Smooth muscle cell (in vitro differentiated cells): Measurements from ENCODE around the gene GPR176. TPM values are rescaled to one million over a fixed set of nuclear protein-coding genes. Genes with fewer than 3 reads are reported as not detected.

Source experiments
- DNase-seq: peaks from one replicate; lab custom pipeline; 2025; ENCODE audit not compliant: unreplicated experiment; lab: John Stamatoyannopoulos, UW
- H2AFZ ChIP-seq: fragments of 200-600 bp; sonication (generic); 2 replicates; pipeline ENCODE4 v1.6.0; 2016; ENCODE audit warnings: antibody characterized with exemption, low read depth, mild to moderate bottlenecking
- H3F3A ChIP-seq: fragments of 200-600 bp; sonication (generic); 2 replicates; pipeline ENCODE4 v1.6.0; 2017; ENCODE audit warnings: antibody characterized with exemption, low read depth
- H3K27ac ChIP-seq: fragments of 200-600 bp; sonication (generic); 2 replicates; pipeline ENCODE4 v1.5.1; 2016; ENCODE audit warnings: low read depth, mild to moderate bottlenecking
- H3K27me3 ChIP-seq: fragments of 200-600 bp; sonication (generic); 2 replicates; pipeline ENCODE4 v1.6.1; 2016; ENCODE audit warnings: low read depth, mild to moderate bottlenecking
- H3K36me3 ChIP-seq: fragments of 200-600 bp; sonication (generic); 2 replicates; pipeline ENCODE4 v1.5.1; 2016; ENCODE audit warnings: low read depth
- H3K4me1 ChIP-seq: fragments of 200-600 bp; sonication (generic); 2 replicates; pipeline ENCODE4 v1.5.1; 2016; ENCODE audit warnings: low read depth
- H3K4me2 ChIP-seq: fragments of 200-600 bp; sonication (generic); 2 replicates; pipeline ENCODE4 v1.6.0; 2016; ENCODE audit warnings: mild to moderate bottlenecking
- H3K4me3 ChIP-seq: fragments of 200-600 bp; sonication (generic); 2 replicates; pipeline ENCODE4 v1.5.1; 2016; ENCODE audit warnings: mild to moderate bottlenecking
- H3K79me2 ChIP-seq: fragments of 200-600 bp; sonication (generic); 2 replicates; pipeline ENCODE4 v1.6.0; 2016; ENCODE audit warnings: low read depth, mild to moderate bottlenecking
- H3K9ac ChIP-seq: fragments of 200-600 bp; sonication (generic); 2 replicates; pipeline ENCODE4 v1.6.0; 2016; ENCODE audit warnings: low read depth
- H3K9me3 ChIP-seq: fragments of 200-600 bp; sonication (generic); replicated peaks from 2 replicates; pipeline ENCODE4 v1.5.1; 2016; ENCODE audit warnings: low read depth
- H4K20me1 ChIP-seq: fragments of 200-600 bp; sonication (generic); 2 replicates; pipeline ENCODE4 v1.6.0; 2016; ENCODE audit warnings: low read depth
- WGBS: methylation state at CpG from one replicate; pipeline ENCODE4 v1.1.7; 2016; ENCODE audit warnings: low lambda C conversion rate; 5-methylcytosine and 5-hydroxymethylcytosine counted together
- polyA plus RNA-seq: library from polyadenylated mRNA; unstranded; fragments of >200 nt; fragmentation: Nextera tagmentation; extraction: Ambion mirVana; gene quantifications from 2 replicates; pipeline ENCODE4 v1.2.1, GENCODE V29; 2016
- total RNA-seq: library from RNA; depleted of rRNA; stranded (reverse); fragments of >200 nt; gene quantifications from 2 replicates; pipeline ENCODE4 v1.2.3, GENCODE V29; 2014
- TF ChIP-seq, protein P1 (sequence below): fragments of 200-600 bp; sonication (generic); IDR thresholded peaks from 2 replicates; pipeline ENCODE4 v1.5.1; 2017; ENCODE audit warnings: borderline replicate concordance, mild to moderate bottlenecking, antibody characterized with exemption; ENCODE audit not compliant: insufficient read depth, poor library complexity, severe bottlenecking

GPR176 gene
- total and polyA plus RNA-seq, 2 experiments from 2014 or later, result 20.0 to 22.4 TPM

- peaks cover 9% of the 10 kb centered on the region for H3F3A ChIP-seq
- no peaks in the 10 kb centered on the region for H3K36me3 ChIP-seq
- under 1% methylated on average over 56 of the region's 64 CpGs for WGBS
- H3K9me3 ChIP-seq, result no peaks in the 10 kb centered on the region
- H3K4me3 ChIP-seq, result peak within 1 kb of the TSS; percentile 81
- peak within 1 kb of the TSS; percentile 85 for H3K9ac ChIP-seq
- TF ChIP-seq, protein P1, sequence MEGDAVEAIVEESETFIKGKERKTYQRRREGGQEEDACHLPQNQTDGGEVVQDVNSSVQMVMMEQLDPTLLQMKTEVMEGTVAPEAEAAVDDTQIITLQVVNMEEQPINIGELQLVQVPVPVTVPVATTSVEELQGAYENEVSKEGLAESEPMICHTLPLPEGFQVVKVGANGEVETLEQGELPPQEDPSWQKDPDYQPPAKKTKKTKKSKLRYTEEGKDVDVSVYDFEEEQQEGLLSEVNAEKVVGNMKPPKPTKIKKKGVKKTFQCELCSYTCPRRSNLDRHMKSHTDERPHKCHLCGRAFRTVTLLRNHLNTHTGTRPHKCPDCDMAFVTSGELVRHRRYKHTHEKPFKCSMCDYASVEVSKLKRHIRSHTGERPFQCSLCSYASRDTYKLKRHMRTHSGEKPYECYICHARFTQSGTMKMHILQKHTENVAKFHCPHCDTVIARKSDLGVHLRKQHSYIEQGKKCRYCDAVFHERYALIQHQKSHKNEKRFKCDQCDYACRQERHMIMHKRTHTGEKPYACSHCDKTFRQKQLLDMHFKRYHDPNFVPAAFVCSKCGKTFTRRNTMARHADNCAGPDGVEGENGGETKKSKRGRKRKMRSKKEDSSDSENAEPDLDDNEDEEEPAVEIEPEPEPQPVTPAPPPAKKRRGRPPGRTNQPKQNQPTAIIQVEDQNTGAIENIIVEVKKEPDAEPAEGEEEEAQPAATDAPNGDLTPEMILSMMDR, result no peak
- no peaks in the 10 kb centered on the region for H3K27me3 ChIP-seq
- DNase-seq, result peak; percentile 98
- peaks cover 4% of the 10 kb centered on the region for H3K79me2 ChIP-seq
- peak within 1 kb of the TSS; percentile 80 for H3K27ac ChIP-seq
- peak within 1 kb of the TSS; percentile 91 for H3K4me2 ChIP-seq
- no peaks in the 10 kb centered on the region for H4K20me1 ChIP-seq
- H3K4me1 ChIP-seq, result peaks cover 8% of the 10 kb centered on the region
- peak within 1 kb of the TSS; percentile 70 for H2AFZ ChIP-seq
Observed at GRCh38 chr15:39782441-39783138, 137.5 kb downstream of the GPR176 start, which contains the start of gene FSIP1. FSIP1 (minus strand) TSS chr15:39782841; CDS start chr15:39776524, 6,317 bp downstream.

DNA sequence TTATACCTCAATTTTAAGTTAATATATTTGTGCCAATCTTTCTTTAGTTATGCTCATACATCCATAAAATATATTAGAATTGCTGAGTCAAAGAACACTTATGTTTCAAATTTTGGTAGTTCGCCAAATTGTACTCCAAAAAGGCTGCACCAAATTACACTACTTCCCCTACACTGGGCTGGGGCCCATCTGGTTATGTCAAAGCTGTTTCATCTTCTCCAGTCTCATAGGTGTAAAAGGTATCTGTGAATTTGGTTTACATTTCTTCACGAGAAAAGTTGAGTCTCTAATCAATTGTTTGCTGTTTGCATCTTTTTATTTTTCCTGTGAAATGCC lies 138.1 kb downstream of the GPR176 start:
- TF ChIP-seq, protein P1, result no peak
- peaks cover 9% of the 10 kb centered on the region for H3F3A ChIP-seq
- peak overlapping the region; percentile 41 for H2AFZ ChIP-seq
- peak overlapping the region; percentile 91 for H3K4me2 ChIP-seq
- no peaks in the 10 kb centered on the region for H4K20me1 ChIP-seq
- no peak for DNase-seq
- H3K9me3 ChIP-seq, result no peaks in the 10 kb centered on the region
- H3K27ac ChIP-seq, result peak overlapping the region; percentile 5
- WGBS, result 86% methylated on average over 2 of the region's 2 CpGs
- peaks cover 8% of the 10 kb centered on the region for H3K4me1 ChIP-seq
- no peaks in the 10 kb centered on the region for H3K27me3 ChIP-seq
- peak overlapping the region; percentile 81 for H3K4me3 ChIP-seq
- no peak overlapping the region for H3K9ac ChIP-seq
- H3K79me2 ChIP-seq, result peaks cover 4% of the 10 kb centered on the region
- H3K36me3 ChIP-seq, result no peaks in the 10 kb centered on the region

GRCh38 chr15:39781147-39781966 lies 138.7 kb downstream of the GPR176 start:
- DNase-seq, result no peak
- no peak overlapping the region for H3K27ac ChIP-seq
- H2AFZ ChIP-seq, result peak overlapping the region; percentile 41
- no peaks in the 10 kb centered on the region for H4K20me1 ChIP-seq
- 97% methylated on average over 4 of the region's 4 CpGs for WGBS
- no peak overlapping the region for H3K4me3 ChIP-seq
- peaks cover 9% of the 10 kb centered on the region for H3F3A ChIP-seq
- no peak overlapping the region for H3K9ac ChIP-seq
- TF ChIP-seq, protein P1, result no peak
- no peaks in the 10 kb centered on the region for H3K9me3 ChIP-seq
- peaks cover 8% of the 10 kb centered on the region for H3K4me1 ChIP-seq
- H3K4me2 ChIP-seq, result no peak overlapping the region
- H3K27me3 ChIP-seq, result no peaks in the 10 kb centered on the region
- no peaks in the 10 kb centered on the region for H3K36me3 ChIP-seq
- H3K79me2 ChIP-seq, result peaks cover 4% of the 10 kb centered on the region
